GM23338 (cell line): ENCODE results near the gene SYNPR.

Source experiments
- EZH2 ChIP-seq: fragments of 200-600 bp; sonication (generic); IDR thresholded peaks from one replicate; pipeline ENCODE4 v1.8.0; 2017; ENCODE audit warnings: antibody characterized with exemption, mild to moderate bottlenecking, low read depth; ENCODE audit not compliant: unreplicated experiment
- EZH2phosphoT487 ChIP-seq: fragments of 200-600 bp; sonication (generic); IDR thresholded peaks from one replicate; pipeline ENCODE4 v1.8.1; 2018; ENCODE audit warnings: antibody characterized with exemption; ENCODE audit not compliant: unreplicated experiment
- JUNB ChIP-seq: IDR thresholded peaks from one replicate; pipeline ENCODE4 v1.6.1; 2016; ENCODE audit warnings: antibody characterized with exemption; ENCODE audit not compliant: unreplicated experiment
- POLR2AphosphoS5 ChIP-seq: IDR thresholded peaks from 2 replicates; pipeline ENCODE4 v1.6.1; 2016; ENCODE audit warnings: antibody characterized with exemption, low read depth
- STAT1 ChIP-seq: IDR thresholded peaks from one replicate; pipeline ENCODE4 v1.6.1; 2016; ENCODE audit warnings: antibody characterized with exemption; ENCODE audit not compliant: unreplicated experiment
- ZNF114 ChIP-seq: fragments of 250-450 bp; sonication (Bioruptor Pico); IDR thresholded peaks from 2 replicates; pipeline ENCODE4 v1.5.0; 2020; ENCODE audit warnings: mild to moderate bottlenecking, moderate library complexity
- ZNF331 ChIP-seq: fragments of 250-450 bp; sonication (Bioruptor Pico); IDR thresholded peaks from 2 replicates; pipeline ENCODE4 v1.5.0; 2020; ENCODE audit warnings: low read depth, mild to moderate bottlenecking, moderate library complexity
- TF ChIP-seq, protein P1 (sequence below), 2 experiments: fragments of 200-600 bp in 1 of 2; sonication (generic) in 1 of 2; conservative IDR thresholded peaks; 2 replicates each; pipeline versions ENCODE4 v1.5.1 to v1.6.1; 2016 to 2017; ENCODE audit warnings: antibody characterized with exemption in 2 of 2, low read depth in 2 of 2, mild to moderate bottlenecking in 2 of 2, moderate library complexity in 1 of 2
- TF ChIP-seq, protein P2 (sequence below): IDR thresholded peaks from 2 replicates; pipeline ENCODE4 v1.6.1; 2016; ENCODE audit warnings: antibody characterized with exemption
- TF ChIP-seq, protein P3 (sequence below): IDR thresholded peaks from one replicate; pipeline ENCODE4 v1.6.1; 2018; ENCODE audit warnings: antibody characterized with exemption; ENCODE audit not compliant: unreplicated experiment

DNA sequence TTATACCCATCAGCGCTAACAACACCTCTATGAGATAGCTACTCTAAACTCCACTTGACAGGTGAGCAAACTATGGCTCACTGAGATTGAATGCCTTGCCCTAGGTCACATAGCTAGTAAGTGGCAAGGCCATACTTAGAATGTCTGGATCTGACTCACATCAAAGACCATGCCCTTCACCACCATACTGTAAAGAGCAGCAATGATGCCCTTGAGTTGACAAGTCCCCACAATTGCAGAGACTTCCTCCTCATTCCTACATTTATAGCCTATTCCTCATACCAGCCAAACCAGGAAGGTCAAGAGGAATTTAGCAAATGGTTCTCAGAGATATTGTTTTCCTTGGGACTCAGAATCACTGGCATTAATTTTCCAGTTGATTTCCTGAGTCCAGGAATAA, 216.5 kb downstream of the SYNPR start:
- TF ChIP-seq EZH2phosphoT487, result no peak
- TF ChIP-seq, protein P1, sequence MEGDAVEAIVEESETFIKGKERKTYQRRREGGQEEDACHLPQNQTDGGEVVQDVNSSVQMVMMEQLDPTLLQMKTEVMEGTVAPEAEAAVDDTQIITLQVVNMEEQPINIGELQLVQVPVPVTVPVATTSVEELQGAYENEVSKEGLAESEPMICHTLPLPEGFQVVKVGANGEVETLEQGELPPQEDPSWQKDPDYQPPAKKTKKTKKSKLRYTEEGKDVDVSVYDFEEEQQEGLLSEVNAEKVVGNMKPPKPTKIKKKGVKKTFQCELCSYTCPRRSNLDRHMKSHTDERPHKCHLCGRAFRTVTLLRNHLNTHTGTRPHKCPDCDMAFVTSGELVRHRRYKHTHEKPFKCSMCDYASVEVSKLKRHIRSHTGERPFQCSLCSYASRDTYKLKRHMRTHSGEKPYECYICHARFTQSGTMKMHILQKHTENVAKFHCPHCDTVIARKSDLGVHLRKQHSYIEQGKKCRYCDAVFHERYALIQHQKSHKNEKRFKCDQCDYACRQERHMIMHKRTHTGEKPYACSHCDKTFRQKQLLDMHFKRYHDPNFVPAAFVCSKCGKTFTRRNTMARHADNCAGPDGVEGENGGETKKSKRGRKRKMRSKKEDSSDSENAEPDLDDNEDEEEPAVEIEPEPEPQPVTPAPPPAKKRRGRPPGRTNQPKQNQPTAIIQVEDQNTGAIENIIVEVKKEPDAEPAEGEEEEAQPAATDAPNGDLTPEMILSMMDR (conservative IDR thresholded peaks at IDR 0.05; ENCODE audit: low read depth in 2 of 2), result no peak
- no peak for TF ChIP-seq POLR2AphosphoS5
- no peak for TF ChIP-seq ZNF331 (CRISPR knock-in tag)
- TF ChIP-seq, protein P2, sequence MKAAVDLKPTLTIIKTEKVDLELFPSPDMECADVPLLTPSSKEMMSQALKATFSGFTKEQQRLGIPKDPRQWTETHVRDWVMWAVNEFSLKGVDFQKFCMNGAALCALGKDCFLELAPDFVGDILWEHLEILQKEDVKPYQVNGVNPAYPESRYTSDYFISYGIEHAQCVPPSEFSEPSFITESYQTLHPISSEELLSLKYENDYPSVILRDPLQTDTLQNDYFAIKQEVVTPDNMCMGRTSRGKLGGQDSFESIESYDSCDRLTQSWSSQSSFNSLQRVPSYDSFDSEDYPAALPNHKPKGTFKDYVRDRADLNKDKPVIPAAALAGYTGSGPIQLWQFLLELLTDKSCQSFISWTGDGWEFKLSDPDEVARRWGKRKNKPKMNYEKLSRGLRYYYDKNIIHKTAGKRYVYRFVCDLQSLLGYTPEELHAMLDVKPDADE, result no peak
- no peak for TF ChIP-seq EZH2
- no peak for TF ChIP-seq JUNB
- TF ChIP-seq ZNF114 (CRISPR knock-in tag), result no peak
- TF ChIP-seq, protein P3, sequence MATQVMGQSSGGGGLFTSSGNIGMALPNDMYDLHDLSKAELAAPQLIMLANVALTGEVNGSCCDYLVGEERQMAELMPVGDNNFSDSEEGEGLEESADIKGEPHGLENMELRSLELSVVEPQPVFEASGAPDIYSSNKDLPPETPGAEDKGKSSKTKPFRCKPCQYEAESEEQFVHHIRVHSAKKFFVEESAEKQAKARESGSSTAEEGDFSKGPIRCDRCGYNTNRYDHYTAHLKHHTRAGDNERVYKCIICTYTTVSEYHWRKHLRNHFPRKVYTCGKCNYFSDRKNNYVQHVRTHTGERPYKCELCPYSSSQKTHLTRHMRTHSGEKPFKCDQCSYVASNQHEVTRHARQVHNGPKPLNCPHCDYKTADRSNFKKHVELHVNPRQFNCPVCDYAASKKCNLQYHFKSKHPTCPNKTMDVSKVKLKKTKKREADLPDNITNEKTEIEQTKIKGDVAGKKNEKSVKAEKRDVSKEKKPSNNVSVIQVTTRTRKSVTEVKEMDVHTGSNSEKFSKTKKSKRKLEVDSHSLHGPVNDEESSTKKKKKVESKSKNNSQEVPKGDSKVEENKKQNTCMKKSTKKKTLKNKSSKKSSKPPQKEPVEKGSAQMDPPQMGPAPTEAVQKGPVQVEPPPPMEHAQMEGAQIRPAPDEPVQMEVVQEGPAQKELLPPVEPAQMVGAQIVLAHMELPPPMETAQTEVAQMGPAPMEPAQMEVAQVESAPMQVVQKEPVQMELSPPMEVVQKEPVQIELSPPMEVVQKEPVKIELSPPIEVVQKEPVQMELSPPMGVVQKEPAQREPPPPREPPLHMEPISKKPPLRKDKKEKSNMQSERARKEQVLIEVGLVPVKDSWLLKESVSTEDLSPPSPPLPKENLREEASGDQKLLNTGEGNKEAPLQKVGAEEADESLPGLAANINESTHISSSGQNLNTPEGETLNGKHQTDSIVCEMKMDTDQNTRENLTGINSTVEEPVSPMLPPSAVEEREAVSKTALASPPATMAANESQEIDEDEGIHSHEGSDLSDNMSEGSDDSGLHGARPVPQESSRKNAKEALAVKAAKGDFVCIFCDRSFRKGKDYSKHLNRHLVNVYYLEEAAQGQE, result no peak
- no peak for TF ChIP-seq STAT1
